ENCODE results near the gene KRTAP5-5.

DNA sequence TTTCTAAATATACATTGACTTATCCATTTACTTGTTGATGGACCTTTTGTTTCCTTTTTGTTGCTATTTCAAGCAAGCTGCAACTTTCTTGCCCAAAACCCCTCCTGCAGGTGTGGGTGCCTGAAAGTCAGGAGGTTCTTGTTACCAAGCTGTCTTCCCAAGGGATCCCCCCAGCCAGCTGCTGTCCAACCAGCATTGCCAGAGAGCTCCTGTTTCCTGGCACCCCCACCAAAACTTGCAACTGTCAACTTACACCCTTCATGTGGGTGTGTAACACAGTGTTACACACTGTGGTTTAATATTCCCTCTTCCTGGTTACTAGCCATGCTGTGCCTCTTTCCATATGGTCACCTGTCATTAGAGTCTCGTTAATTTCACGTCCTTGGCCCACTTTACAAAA, 42.9 kb upstream of the KRTAP5-5 start:
- TF ChIP-seq, protein P1, sequence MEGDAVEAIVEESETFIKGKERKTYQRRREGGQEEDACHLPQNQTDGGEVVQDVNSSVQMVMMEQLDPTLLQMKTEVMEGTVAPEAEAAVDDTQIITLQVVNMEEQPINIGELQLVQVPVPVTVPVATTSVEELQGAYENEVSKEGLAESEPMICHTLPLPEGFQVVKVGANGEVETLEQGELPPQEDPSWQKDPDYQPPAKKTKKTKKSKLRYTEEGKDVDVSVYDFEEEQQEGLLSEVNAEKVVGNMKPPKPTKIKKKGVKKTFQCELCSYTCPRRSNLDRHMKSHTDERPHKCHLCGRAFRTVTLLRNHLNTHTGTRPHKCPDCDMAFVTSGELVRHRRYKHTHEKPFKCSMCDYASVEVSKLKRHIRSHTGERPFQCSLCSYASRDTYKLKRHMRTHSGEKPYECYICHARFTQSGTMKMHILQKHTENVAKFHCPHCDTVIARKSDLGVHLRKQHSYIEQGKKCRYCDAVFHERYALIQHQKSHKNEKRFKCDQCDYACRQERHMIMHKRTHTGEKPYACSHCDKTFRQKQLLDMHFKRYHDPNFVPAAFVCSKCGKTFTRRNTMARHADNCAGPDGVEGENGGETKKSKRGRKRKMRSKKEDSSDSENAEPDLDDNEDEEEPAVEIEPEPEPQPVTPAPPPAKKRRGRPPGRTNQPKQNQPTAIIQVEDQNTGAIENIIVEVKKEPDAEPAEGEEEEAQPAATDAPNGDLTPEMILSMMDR (IDR thresholded peaks at IDR 0.05) = no peak
- no peak for TF ChIP-seq EP300 (IDR thresholded peaks at IDR 0.05)

All from gastroesophageal sphincter (tissue), 3 donors.